Stimulated activated CD4-positive, alpha-beta T cell treated with anti-CD3 and anti-CD28 coated beads, Interleukin-1b, Interleukin-23, amount 100 ng/mL, for 24 hours (primary cell): ENCODE measurements around the gene COMMD7.
"Not testable (repeated sequence)": the region's sequence is repeated elsewhere in the genome, so short reads cannot be mapped to it uniquely, and the experiment has no call there.

ENCODE experiments used
- DNase-seq, 4 experiments: peaks; one replicate each; pipeline ENCODE4 v3.0.0-alpha.2; 2020; ENCODE audit warnings: low read depth in 4 of 4, low spot score in 1 of 4

The COMMD7 gene

GRCh38 chr20:32765230-32765875 is 22.1 kb upstream of the COMMD7 start:
- not testable (repeated sequence) for DNase-seq

- DNase-seq, result no peak
Measured at GRCh38 chr20:32764005-32764960, 21.0 kb upstream of the COMMD7 start.

GRCh38 chr20:32763202-32764004 is 20.1 kb upstream of the COMMD7 start:
- no peak for DNase-seq

- DNase-seq, result peak in 1 of 4 experiments; percentile 4
Measured at GRCh38 chr20:32762754-32763201, 19.5 kb upstream of the COMMD7 start.

- DNase-seq, result peak in 3 of 4 experiments; percentile 45 to 77 (median 51)
Measured at GRCh38 chr20:32761831-32762753, 18.8 kb upstream of the COMMD7 start, which contains the start of gene DNMT3B. TSS of gene DNMT3B (plus strand) at chr20:32762385. CDS start at chr20:32780324, 17,939 bp downstream.

- DNase-seq, result no peak
Measured at GRCh38 chr20:32761417-32761830, 18.2 kb upstream of the COMMD7 start.

- no peak for DNase-seq
Measured at GRCh38 chr20:32756156-32756555, 12.9 kb upstream of the COMMD7 start.

- no peak for DNase-seq
Measured at GRCh38 chr20:32753731-32754130, 10.5 kb upstream of the COMMD7 start.

- DNase-seq, result no peak
Measured at GRCh38 chr20:32752458-32753250, 9.4 kb upstream of the COMMD7 start.

- DNase-seq, result no peak
Measured at GRCh38 chr20:32751702-32752457, 8.6 kb upstream of the COMMD7 start.

- no peak for DNase-seq
Measured at GRCh38 chr20:32751293-32751692, 8.0 kb upstream of the COMMD7 start.

- no peak for DNase-seq
Measured at GRCh38 chr20:32749914-32750637, 6.8 kb upstream of the COMMD7 start.

GRCh38 chr20:32742322-32743236 is 688 bp downstream of the COMMD7 start:
- DNase-seq, result no peak

GRCh38 chr20:32741151-32741550 is 2.1 kb downstream of the COMMD7 start:
- DNase-seq, result no peak

- no peak for DNase-seq
Measured at GRCh38 chr20:32737371-32738223, 5.7 kb downstream of the COMMD7 start.

GRCh38 chr20:32731882-32732266 is 11.4 kb downstream of the COMMD7 start:
- DNase-seq, result no peak
